Lung (tissue), 16 donors: ENCODE results near the gene KCTD7. TPM values are rescaled to one million over a fixed set of nuclear protein-coding genes. Genes with fewer than 3 reads are reported as not detected.
"Not testable (repeated sequence)": the region's sequence is repeated elsewhere in the genome, so short reads cannot be mapped to it uniquely, and the experiment has no call there.

Source experiments
- ATAC-seq: fragments of 200-7000 bp; cut with Tn5 transposase; one replicate; pipeline ENCODE4 v1.9.1; 2020; ENCODE audit warnings: moderate number of reproducible peaks; ENCODE audit not compliant: insufficient read depth, low FRiP score
- DNase-seq, 3 donors: peaks; one replicate each; pipeline ENCODE4 v3.0.0-alpha.2; 2013 to 2017
- H3K27ac ChIP-seq, 2 donors: one replicate each; pipeline ENCODE4 v1.5.1; 2013; ENCODE audit warnings: mild to moderate bottlenecking in 2 of 2, moderate library complexity in 2 of 2, control low read depth in 1 of 2, inconsistent platforms in 1 of 2, low read depth in 1 of 2, low read length in 1 of 2
- H3K27me3 ChIP-seq, 3 donors: one replicate each; pipeline ENCODE4 v1.5.1; 2013; ENCODE audit warnings: low read length in 2 of 3; ENCODE audit not compliant: control insufficient read depth in 3 of 3, insufficient read depth in 3 of 3
- H3K36me3 ChIP-seq, 4 donors: one replicate each; pipeline ENCODE4 v1.5.1; 2013; ENCODE audit warnings: low read length in 4 of 4, mild to moderate bottlenecking in 1 of 4, moderate library complexity in 1 of 4; ENCODE audit not compliant: control insufficient read depth in 4 of 4, insufficient read depth in 4 of 4
- H3K4me1 ChIP-seq, 5 donors: one replicate each; pipeline ENCODE4 v1.5.1; 2013; ENCODE audit warnings: low read length in 5 of 5, mild to moderate bottlenecking in 2 of 5, moderate library complexity in 1 of 5; ENCODE audit not compliant: control insufficient read depth in 5 of 5, insufficient read depth in 5 of 5
- H3K4me3 ChIP-seq: one replicate; pipeline ENCODE4 v1.5.1; 2013; ENCODE audit warnings: mild to moderate bottlenecking, control low read depth, moderate library complexity
- H3K9ac ChIP-seq, 2 donors: one replicate each; pipeline ENCODE4 v1.5.1; 2013; ENCODE audit warnings: low read length in 2 of 2, control low read depth in 1 of 2; ENCODE audit not compliant: insufficient read depth in 1 of 2
- H3K9me3 ChIP-seq, 4 donors: one replicate each; pipeline ENCODE4 v1.5.1; 2013; ENCODE audit warnings: low read length in 3 of 4, mild to moderate bottlenecking in 1 of 4, moderate library complexity in 1 of 4; ENCODE audit not compliant: control insufficient read depth in 4 of 4, insufficient read depth in 3 of 4
- WGBS, 2 donors: extraction: QIAGEN DNeasy Blood & Tissue Kit; methylation state at CpG; one replicate each; pipeline ENCODE4 v1.1.7; 2013; 5-methylcytosine and 5-hydroxymethylcytosine counted together
- long read RNA-seq, 5 donors: transcript quantifications; one replicate each; lab custom pipeline, GENCODE V29; 2026
- polyA plus RNA-seq, 2 donors: library from polyadenylated mRNA; stranded (reverse); fragments of 200-250 nt; gene quantifications; one replicate each; pipeline ENCODE4 v1.2.1, GENCODE V29; 2013
- total RNA-seq, 2 donors: library from RNA; depleted of rRNA in 1 of 2; stranded (reverse); fragments of >200 nt in 1 of 2; gene quantifications; one replicate each; pipeline ENCODE4 v1.2.1, GENCODE V29; 2014 to 2021
- TF ChIP-seq, protein P1 (sequence below): IDR thresholded peaks from 2 replicates; pipeline ENCODE4 v1.5.1; 2012; ENCODE audit warnings: mild to moderate bottlenecking; ENCODE audit errors: control extremely low read depth, extremely low read depth
- donor health status: control.
- donor health status: control.
- donor health status: Bipolar disorder and iron deficiency.
- donor health status: healthy.
- donor health status: DM: yes; HTN: yes; CAD: no.

Gene KCTD7
- total RNA-seq (10 to 100 TPM; 10.2 to 19.7 TPM), polyA plus RNA-seq (1 to 10 TPM; 4.9 TPM)
- long read RNA-seq, donor 1, full-length matches to known transcripts, result 5 of 5 reads
- long read RNA-seq, donor 1, partial matches to known transcripts, result 0 of 5 reads
- long read RNA-seq, donor 1, other reads (novel, unspliced or antisense), result 0 of 5 reads
- long read RNA-seq, donor 2, full-length matches to known transcripts, result 3 of 3 reads
- long read RNA-seq, donor 2, partial matches to known transcripts, result 0 of 3 reads
- long read RNA-seq, donor 2, other reads (novel, unspliced or antisense), result 0 of 3 reads
- long read RNA-seq, donor 3, full-length matches to known transcripts, result 7 of 7 reads
- long read RNA-seq, donor 3, partial matches to known transcripts, result 0 of 7 reads
- long read RNA-seq, donor 3, other reads (novel, unspliced or antisense), result 0 of 7 reads
- long read RNA-seq, donor 4, full-length matches to known transcripts, result 1 of 1 reads
- long read RNA-seq, donor 4, partial matches to known transcripts, result 0 of 1 reads
- long read RNA-seq, donor 4, other reads (novel, unspliced or antisense), result 0 of 1 reads
- long read RNA-seq, donor 5, full-length matches to known transcripts, result 8 of 8 reads
- long read RNA-seq, donor 5, partial matches to known transcripts, result 0 of 8 reads
- long read RNA-seq, donor 5, other reads (novel, unspliced or antisense), result 0 of 8 reads

DNA sequence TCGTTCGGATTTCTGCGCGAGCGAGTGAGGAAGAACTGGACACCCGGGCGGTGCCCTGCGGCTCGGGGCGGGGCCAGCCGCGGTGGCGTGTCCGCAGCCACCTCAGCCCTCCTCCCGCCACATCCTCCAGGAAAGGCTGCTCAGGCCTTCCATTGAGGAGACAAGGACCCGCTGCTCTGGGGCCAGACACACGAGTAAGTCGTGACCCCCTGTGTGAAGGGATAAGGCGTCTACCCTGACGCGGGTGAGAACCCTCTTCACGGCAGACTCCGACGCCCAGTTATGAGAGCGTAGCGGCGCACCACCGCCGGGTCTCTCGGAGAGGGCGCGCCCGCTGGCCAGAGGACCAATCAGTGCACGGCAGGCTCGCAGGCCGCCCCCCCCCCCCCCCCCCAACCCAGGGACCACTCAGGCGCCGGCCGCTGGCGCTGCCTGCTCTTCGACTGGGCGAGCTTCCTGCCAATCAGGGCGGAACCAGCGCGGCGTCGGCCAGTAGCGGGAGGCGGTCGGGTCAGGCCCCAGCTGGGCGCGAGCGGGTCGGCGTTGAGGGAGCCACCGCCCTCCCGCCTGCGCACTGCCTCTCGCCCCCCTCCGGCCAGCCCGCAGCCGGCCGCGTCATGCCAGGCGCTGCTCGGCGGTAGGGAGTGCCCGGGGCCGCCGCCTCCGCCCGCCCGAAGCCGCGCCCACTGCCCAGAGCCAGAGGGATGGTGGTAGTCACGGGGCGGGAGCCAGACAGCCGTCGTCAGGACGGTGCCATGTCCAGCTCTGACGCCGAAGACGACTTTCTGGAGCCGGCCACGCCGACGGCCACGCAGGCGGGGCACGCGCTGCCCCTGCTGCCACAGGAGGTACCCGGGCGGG lies at the start of gene KCTD7:
Gene KCTD7, plus strand, starts transcription at position 521 of the 861 bp plus-strand sequence. Its CDS starts 184 bp downstream, at position 705.
- peak within 1 kb of the TSS; percentile 94 to 100 for H3K27ac ChIP-seq
- ATAC-seq (peak; percentile 96), DNase-seq (peak; percentile 98 to 100 (median 99))
- 0% methylated on average over 57 to 92 of the region's 93 CpGs for WGBS, 2 donors
- peaks cover 0 to 8% (median 0%) of the 10 kb centered on the region in 5 donors for H3K4me1 ChIP-seq
- no peaks in the 10 kb centered on the region for H3K9me3 ChIP-seq
- TF ChIP-seq, protein P1, sequence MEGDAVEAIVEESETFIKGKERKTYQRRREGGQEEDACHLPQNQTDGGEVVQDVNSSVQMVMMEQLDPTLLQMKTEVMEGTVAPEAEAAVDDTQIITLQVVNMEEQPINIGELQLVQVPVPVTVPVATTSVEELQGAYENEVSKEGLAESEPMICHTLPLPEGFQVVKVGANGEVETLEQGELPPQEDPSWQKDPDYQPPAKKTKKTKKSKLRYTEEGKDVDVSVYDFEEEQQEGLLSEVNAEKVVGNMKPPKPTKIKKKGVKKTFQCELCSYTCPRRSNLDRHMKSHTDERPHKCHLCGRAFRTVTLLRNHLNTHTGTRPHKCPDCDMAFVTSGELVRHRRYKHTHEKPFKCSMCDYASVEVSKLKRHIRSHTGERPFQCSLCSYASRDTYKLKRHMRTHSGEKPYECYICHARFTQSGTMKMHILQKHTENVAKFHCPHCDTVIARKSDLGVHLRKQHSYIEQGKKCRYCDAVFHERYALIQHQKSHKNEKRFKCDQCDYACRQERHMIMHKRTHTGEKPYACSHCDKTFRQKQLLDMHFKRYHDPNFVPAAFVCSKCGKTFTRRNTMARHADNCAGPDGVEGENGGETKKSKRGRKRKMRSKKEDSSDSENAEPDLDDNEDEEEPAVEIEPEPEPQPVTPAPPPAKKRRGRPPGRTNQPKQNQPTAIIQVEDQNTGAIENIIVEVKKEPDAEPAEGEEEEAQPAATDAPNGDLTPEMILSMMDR, result no peak
- no peaks in the 10 kb centered on the region for H3K27me3 ChIP-seq
- H3K4me3 ChIP-seq, result peak within 1 kb of the TSS; percentile 79
- H3K36me3 ChIP-seq, result peaks cover 0 to 4% (median 0%) of the 10 kb centered on the region in 4 donors
- peak within 1 kb of the TSS; percentile 63 to 93 for H3K9ac ChIP-seq

DNA sequence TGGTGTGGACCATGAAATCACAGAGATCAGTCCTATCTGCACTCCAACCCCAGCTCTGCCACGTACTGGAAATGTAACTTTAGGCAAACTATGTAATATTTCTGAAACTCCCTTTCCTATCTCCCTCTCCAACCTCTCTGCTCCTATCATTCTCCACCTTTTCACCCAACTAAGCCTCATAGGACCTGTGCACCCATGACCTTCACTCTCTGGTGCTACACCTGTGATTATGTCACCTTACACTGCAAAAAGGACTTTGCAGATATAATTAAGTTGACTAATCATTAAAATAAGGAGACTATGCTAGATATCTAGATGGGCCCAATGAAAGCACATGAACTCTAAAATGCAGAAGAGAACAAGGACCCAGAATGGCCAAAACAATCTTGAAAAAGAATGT lies 48.3 kb upstream of the KCTD7 start:
- not testable (repeated sequence) for H3K27me3 ChIP-seq, H3K36me3 ChIP-seq, H3K4me1 ChIP-seq, H3K4me3 ChIP-seq, ATAC-seq, H3K9me3 ChIP-seq, H3K27ac ChIP-seq, DNase-seq, H3K9ac ChIP-seq
- 88 to 100% methylated on average over 1 of the region's 1 CpG for WGBS, 2 donors

DNA sequence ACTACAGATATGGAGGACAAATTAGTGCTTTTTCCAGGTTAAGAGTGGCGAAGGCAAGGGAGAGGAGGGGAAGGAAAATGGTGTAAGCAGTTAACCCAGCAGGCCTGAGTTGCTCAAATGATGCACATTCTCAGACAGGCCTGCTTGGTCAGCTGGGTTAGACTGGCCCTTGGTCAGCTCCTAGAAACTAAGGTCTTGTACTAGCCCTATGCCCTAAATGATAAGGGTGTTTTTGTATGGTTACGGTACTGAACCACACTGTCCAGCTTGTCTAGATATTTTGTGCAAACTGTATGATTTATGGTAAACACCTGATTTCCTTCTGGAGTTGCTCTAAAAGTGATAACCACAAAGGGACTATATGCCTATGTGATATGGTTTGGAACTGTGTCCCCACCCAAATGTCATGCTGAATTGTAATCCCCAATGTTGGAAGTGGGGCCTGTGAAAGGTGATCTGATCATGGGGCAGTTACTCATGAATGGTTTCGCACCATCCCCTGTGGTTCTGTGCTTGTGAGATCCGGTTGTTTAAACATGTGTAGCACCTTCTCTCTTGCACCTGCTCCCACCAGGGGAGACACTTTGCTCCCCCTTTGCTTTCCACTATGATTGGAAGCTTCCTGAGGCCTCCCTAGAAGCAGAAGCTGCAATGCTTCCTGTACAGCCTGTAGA lies 45.7 kb upstream of the KCTD7 start:
- not testable (repeated sequence) for H3K36me3 ChIP-seq, H3K9ac ChIP-seq, H3K4me1 ChIP-seq, DNase-seq, ATAC-seq, H3K27ac ChIP-seq, H3K4me3 ChIP-seq, H3K9me3 ChIP-seq, H3K27me3 ChIP-seq
- 74 to 81% methylated on average over 4 of the region's 4 CpGs for whole genome bisulfite sequencing, 2 donors

DNA sequence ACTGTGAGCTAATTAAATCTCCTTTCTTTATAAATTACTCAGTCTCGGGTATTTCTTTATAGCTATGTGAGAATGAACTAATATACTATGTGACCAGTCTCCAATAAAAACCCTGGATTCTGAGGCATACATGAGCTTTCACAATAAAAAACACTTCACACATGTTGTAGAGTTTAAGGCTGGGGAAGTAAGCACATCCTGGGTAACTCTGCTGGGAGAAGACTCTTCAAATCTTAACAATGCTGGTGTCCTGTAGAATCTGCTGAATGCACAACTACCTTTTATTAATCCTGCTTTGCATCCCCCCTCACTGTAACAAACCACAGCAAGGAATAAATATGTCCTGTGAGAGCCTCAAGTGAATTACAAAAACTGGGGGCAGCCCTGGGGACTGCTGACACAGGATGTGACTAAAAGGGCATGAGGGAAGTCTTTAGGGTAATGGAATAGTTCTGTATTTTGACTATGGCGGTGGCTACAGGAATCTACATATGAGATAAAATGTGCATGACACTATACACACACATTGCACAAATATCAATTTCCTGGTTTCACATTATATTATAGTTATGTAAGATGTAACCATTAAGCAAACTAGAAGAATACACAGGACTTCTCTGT lies 45.1 kb upstream of the KCTD7 start:
- ATAC-seq (no peak), DNase-seq (no peak)
- TF ChIP-seq, protein P1, result no peak
- Histone ChIP-seq H3K36me3 (peaks cover 0 to 5% (median 3%) of the 10 kb centered on the region in 4 donors), H3K9ac (no peak overlapping the region), H3K9me3 (no peaks in the 10 kb centered on the region), H3K4me1 (no peaks in the 10 kb centered on the region), H3K27ac (no peak overlapping the region), H3K4me3 (no peak overlapping the region), H3K27me3 (no peaks in the 10 kb centered on the region)
- 66 to 75% methylated on average over 2 of the region's 2 CpGs for WGBS, 2 donors
